A673 (cell line): ENCODE data around the gene CHI3L2. TPM values are rescaled to one million over a fixed set of nuclear protein-coding genes. Genes with fewer than 3 reads are reported as not detected.

Experiments used
- Bru-seq: library from RNA; stranded (reverse); fragments of 400-500 nt; gene quantifications from one replicate; lab custom pipeline; 2021; lab: Mats Ljungman, UMichigan
- BruChase-seq, 2 experiments: library from RNA; stranded (reverse); fragments of 400-500 nt; gene quantifications; one replicate each; lab custom pipeline; 2021; lab: Mats Ljungman, UMichigan
- BruUV-seq: library from RNA; stranded (reverse); fragments of 400-500 nt; replicated peaks from 2 replicates; lab custom pipeline; 2021; lab: Mats Ljungman, UMichigan
- CTCF ChIA-PET: fragments of 300-600 bp; sonication (Branson Sonifier 250); formaldehyde crosslinking; loops from one replicate; lab custom pipeline; 2022; ENCODE audit warnings: antibody characterized with exemption; lab: Charles Lee
- POLR2A ChIA-PET: fragments of 300-600 bp; sonication (Branson Sonifier 250); formaldehyde crosslinking; loops from one replicate; lab custom pipeline; 2022; ENCODE audit warnings: antibody characterized with exemption; ENCODE audit not compliant: low non-redundant PET; lab: Charles Lee
- DNase-seq: peaks from one replicate; pipeline ENCODE4 v3.0.0-alpha.2; 2015; ENCODE audit warnings: low spot score
- H3K27ac ChIP-seq: fragments of 200-600 bp; sonication (generic); 2 replicates; pipeline ENCODE4 v1.5.1; 2016; ENCODE audit warnings: mixed run types, low read depth, mild to moderate bottlenecking, mixed read lengths, antibody characterized with exemption, low read length; ENCODE audit not compliant: poor library complexity, severe bottlenecking
- H3K27me3 ChIP-seq: fragments of 200-600 bp; sonication (generic); replicated peaks from 2 replicates; pipeline ENCODE4 v1.6.1; 2017; ENCODE audit warnings: mixed run types, low read depth, mild to moderate bottlenecking, mixed read lengths, antibody characterized with exemption, low read length; ENCODE audit not compliant: insufficient read depth, poor library complexity
- H3K36me3 ChIP-seq: fragments of 200-600 bp; sonication (generic); 2 replicates; pipeline ENCODE4 v1.6.1; 2016; ENCODE audit warnings: mixed run types, mild to moderate bottlenecking, mixed read lengths, antibody characterized with exemption, low read length; ENCODE audit not compliant: insufficient read depth, poor library complexity, severe bottlenecking
- H3K4me1 ChIP-seq: fragments of 200-600 bp; sonication (generic); 2 replicates; pipeline ENCODE4 v1.6.1; 2017; ENCODE audit warnings: mixed run types, mild to moderate bottlenecking, mixed read lengths, antibody characterized with exemption, low read length; ENCODE audit not compliant: insufficient read depth, poor library complexity, severe bottlenecking
- H3K4me3 ChIP-seq: fragments of 200-600 bp; sonication (generic); 2 replicates; pipeline ENCODE4 v1.5.1; 2016; ENCODE audit warnings: low read depth, mixed run types, mild to moderate bottlenecking, mixed read lengths, low read length; ENCODE audit not compliant: poor library complexity, severe bottlenecking
- H3K9me3 ChIP-seq: fragments of 200-600 bp; sonication (generic); 2 replicates; pipeline ENCODE4 v1.6.1; 2016; ENCODE audit warnings: mixed run types, low read depth, mild to moderate bottlenecking, mixed read lengths, antibody characterized with exemption, low read length; ENCODE audit not compliant: poor library complexity, severe bottlenecking
- EZH2 ChIP-seq: fragments of 200-600 bp; sonication (generic); IDR thresholded peaks from 2 replicates; pipeline ENCODE4 v1.6.1; 2017; ENCODE audit warnings: borderline replicate concordance, low read depth, mild to moderate bottlenecking, mixed read lengths, antibody characterized with exemption, low read length; ENCODE audit not compliant: poor library complexity, severe bottlenecking
- intact Hi-C: fragments of 100-400 bp; cut with micrococcal nuclease; formaldehyde crosslinking; loops from one replicate; pipeline ENCODE4 v1.10.0; 2022; ENCODE audit not compliant: unreplicated experiment
- long read RNA-seq: library from polyadenylated mRNA; stranded (forward); transcript quantifications from one replicate; pipeline ENCODE4 v2.0.0, GENCODE V29; 2022
- total RNA-seq: library from RNA; stranded (reverse); gene quantifications from 2 replicates; pipeline ENCODE4 v1.2.3, GENCODE V29; 2021
- TF ChIP-seq, protein P1 (sequence below): fragments of 300-800, 200-600 bp; sonication (generic); conservative IDR thresholded peaks from 2 replicates; pipeline ENCODE4 v1.5.1; 2017; ENCODE audit warnings: low read depth, mild to moderate bottlenecking, antibody characterized with exemption, low read length, moderate library complexity, mixed read lengths

Gene CHI3L2, protein sequence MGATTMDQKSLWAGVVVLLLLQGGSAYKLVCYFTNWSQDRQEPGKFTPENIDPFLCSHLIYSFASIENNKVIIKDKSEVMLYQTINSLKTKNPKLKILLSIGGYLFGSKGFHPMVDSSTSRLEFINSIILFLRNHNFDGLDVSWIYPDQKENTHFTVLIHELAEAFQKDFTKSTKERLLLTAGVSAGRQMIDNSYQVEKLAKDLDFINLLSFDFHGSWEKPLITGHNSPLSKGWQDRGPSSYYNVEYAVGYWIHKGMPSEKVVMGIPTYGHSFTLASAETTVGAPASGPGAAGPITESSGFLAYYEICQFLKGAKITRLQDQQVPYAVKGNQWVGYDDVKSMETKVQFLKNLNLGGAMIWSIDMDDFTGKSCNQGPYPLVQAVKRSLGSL
- not detected in 2 replicates for total RNA-seq
- Bru-seq, nascent RNA: percentile 3 among the genes with signal in this experiment
- not detected for BruChase-seq, experiment 1, labeled RNA remaining after a 2-hour chase
- BruChase-seq, experiment 2, labeled RNA remaining after a 6-hour chase: percentile 8 among the genes with signal in this experiment
- long read RNA-seq: 0 reads

DNA sequence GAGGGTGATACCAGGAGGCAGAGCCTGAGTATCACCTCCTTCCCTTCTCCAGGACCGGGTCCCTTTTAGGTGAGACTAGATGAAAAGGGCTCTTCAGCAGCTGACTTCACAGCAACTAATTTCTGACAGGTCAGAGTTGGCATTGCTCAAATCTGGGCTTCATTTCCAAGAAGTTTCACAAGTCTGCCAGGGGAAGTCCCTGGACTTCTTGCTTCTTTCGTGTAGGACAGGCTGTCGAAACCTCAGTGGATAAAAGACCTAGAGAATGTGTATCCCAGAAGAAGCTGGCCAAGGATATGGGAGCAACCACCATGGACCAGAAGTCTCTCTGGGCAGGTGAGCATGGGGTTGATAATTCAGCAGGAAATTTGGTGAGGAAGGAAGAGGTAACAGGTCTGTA lies at the start of gene CHI3L2:
Gene CHI3L2 (plus strand): TSS at position 280 of the 400 bp plus-strand sequence. CDS start 17 bp downstream, at position 297.
- intact Hi-C loops: no loop called here
- Histone ChIP-seq H3K27ac (no peak within 1 kb of the TSS), H3K36me3 (no peaks in the 10 kb centered on the region), H3K4me1 (no peaks in the 10 kb centered on the region), H3K27me3 (peaks cover 50% of the 10 kb centered on the region), H3K4me3 (no peak within 1 kb of the TSS), H3K9me3 (no peaks in the 10 kb centered on the region)
- no peak for DNase-seq
- ChIA-PET CTCF (no interaction called here), POLR2A (no interaction called here)
- no TSS peak for BruUV-seq
- TF ChIP-seq, protein P1, sequence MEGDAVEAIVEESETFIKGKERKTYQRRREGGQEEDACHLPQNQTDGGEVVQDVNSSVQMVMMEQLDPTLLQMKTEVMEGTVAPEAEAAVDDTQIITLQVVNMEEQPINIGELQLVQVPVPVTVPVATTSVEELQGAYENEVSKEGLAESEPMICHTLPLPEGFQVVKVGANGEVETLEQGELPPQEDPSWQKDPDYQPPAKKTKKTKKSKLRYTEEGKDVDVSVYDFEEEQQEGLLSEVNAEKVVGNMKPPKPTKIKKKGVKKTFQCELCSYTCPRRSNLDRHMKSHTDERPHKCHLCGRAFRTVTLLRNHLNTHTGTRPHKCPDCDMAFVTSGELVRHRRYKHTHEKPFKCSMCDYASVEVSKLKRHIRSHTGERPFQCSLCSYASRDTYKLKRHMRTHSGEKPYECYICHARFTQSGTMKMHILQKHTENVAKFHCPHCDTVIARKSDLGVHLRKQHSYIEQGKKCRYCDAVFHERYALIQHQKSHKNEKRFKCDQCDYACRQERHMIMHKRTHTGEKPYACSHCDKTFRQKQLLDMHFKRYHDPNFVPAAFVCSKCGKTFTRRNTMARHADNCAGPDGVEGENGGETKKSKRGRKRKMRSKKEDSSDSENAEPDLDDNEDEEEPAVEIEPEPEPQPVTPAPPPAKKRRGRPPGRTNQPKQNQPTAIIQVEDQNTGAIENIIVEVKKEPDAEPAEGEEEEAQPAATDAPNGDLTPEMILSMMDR: no peak
- TF ChIP-seq EZH2: no peak

DNA sequence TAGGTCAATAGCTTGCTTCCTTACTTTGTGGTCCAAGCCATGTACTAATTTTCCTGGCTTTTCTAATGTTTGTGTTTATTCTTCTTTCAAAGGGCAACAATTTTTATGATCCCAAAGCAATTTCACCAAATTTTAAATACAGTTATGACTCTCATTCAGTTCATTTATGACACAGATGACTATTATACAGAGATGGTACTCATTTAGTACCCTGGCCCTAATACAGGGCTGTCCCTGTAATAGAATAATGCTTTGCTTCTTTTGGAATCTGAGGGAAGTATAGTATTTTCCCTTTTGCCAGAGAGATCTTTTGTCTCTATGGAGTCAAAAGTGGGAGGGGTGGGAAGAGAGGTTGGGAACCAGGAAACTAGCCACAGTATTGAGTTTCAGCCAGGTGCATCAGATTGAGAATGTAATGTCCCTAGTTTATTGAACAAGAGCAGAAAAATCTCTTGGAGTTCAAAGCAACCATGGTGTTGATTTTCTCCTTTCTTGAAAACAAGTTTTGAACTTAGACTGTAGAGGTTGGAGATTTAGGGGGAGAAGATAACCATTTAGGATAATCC lies 47.5 kb upstream of the CHI3L2 start:
- H3K4me3 ChIP-seq: no peak overlapping the region
- H3K4me1 ChIP-seq: no peaks in the 10 kb centered on the region
- no peak for TF ChIP-seq EZH2
- TF ChIP-seq, protein P1: no peak
- BruUV-seq: no TSS peak
- no peak overlapping the region for H3K27ac ChIP-seq
- ChIA-PET CTCF (no interaction called here), POLR2A (no interaction called here)
- no peaks in the 10 kb centered on the region for H3K27me3 ChIP-seq
- peaks cover 13% of the 10 kb centered on the region for H3K36me3 ChIP-seq
- DNase-seq: no peak
- H3K9me3 ChIP-seq: no peaks in the 10 kb centered on the region
- intact Hi-C loops: no loop called here

- no peaks in the 10 kb centered on the region for H3K4me1 ChIP-seq
- POLR2A ChIA-PET: no interaction called here
- H3K4me3 ChIP-seq: no peak overlapping the region
- BruUV-seq: no TSS peak
- intact Hi-C loops: no loop called here
- no peaks in the 10 kb centered on the region for H3K9me3 ChIP-seq
- CTCF ChIA-PET: no interaction called here
- no peak overlapping the region for H3K27ac ChIP-seq
- TF ChIP-seq, protein P1: no peak
- TF ChIP-seq EZH2: no peak
- DNase-seq: no peak
- peaks cover 13% of the 10 kb centered on the region for H3K36me3 ChIP-seq
- no peaks in the 10 kb centered on the region for H3K27me3 ChIP-seq
Measured at GRCh38 chr1:111182052-111182451, 45.5 kb upstream of the CHI3L2 start.
